ENCODE measurements around the gene ALDH3B2.
"Not testable (repeated sequence)": the region's sequence is repeated elsewhere in the genome, so short reads cannot be mapped to it uniquely, and the experiment has no call there.

ALDH3B2 gene

DNA sequence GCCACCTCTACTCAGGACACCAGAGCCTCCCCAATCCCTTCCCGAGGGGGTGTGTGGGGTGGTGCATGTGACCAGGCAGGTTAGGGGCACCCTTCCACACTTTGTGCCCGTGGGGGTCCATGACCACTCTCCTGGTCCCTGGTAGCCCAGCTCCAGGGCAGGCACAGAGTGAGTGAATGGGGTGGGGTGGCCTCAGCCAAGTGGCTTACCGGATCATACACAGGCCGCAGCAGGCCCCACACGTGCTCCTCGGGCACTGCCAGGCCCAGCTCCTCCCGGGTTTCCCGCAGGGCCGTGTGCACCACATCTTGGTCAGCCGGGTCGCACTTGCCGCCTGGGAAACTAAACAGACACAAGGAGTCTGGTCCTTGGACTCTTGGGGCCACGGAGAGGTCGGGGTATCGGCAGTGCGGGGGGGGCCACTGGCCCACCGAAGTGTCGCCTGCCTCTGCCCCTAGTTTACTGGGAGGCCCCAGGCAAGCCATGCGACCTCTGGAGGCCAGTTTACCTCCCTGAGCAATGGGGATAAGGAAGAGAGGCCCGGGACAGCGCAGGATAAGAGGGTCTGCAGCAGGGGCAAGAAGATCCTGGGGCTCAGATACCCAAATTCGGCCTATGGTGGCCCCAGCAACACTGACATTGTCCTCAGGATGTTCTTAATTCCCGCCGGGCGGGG lies 45.6 kb downstream of the ALDH3B2 start:
- no peak for DNase-seq

DNA sequence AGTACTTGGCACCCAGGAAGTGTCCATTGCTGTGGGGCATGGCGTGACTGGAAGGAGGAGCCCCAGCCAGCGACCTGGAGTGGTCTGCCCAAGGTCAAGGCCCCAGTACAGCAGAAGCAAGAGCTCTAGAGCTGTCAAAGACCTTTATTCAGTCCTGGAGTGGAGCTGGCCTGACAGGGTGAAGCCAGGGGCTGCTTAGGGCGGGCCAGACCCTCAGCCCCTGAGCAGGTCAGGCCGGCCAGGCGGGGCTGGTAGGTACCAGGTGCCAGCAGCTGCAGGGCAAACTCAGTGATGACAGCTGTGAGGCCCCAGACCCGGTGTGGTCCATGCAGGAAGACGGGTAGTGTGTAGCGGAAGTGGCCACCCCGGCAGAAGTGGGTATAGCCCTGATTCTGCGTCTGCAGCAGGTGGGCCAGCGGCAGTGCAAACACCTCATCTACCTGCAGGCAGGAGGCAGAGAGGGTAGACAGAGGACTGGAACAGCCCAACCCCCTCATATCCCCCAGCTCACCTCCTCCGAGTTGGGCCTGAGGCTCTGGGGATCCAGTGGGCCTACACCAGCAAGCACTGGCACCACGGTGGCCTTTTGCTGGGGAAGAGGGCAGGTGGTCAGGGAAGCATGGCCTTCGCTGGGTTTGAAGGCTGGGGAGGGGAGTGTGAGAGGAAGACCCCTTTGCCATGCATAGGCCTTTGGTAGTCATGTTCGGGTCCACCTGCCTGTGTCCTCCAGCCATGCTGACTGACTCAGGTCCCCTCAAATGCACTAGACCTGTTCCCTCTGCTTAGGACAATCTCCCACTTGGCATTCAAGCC lies 46.4 kb downstream of the ALDH3B2 start:
- no peak for DNase-seq

DNA sequence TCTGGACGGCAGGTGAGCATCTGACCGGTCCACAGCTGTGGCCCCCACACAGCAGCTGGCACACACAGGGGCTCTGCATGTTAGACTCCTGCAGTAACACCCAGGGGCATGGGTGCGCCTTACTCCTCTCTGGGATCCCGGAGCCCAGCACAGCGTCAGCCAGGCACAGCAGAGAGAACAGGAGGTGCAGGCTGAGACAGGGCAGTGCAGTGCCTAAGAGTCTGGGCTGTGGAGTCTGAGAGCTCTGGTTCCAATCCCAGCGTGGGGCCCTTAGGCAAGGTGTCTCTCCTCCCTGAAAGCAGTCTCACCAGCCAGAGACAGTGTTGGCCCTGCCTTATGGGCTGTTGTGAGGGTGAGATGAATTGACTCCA lies 47.0 kb downstream of the ALDH3B2 start:
- no peak for DNase-seq

DNA sequence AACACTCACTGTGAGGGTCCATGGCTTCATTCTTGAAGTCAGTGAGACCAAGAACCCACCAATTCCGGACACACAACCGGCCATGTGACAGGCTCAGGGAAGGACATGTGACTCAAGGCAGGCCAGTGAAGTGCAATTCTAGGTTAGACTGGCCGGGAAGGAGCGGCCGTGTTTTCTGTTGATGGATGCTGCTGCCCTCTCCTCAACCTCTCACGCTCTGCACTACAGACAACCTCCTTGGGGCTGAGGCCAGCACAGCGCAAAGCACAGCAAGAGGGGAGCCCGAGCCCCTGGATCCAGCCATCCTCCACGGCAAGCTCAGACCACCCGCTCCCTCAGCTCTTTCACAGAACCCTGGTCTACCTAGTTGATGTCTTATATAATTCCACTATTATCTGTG lies 47.5 kb downstream of the ALDH3B2 start:
- no peak for DNase-seq

DNA sequence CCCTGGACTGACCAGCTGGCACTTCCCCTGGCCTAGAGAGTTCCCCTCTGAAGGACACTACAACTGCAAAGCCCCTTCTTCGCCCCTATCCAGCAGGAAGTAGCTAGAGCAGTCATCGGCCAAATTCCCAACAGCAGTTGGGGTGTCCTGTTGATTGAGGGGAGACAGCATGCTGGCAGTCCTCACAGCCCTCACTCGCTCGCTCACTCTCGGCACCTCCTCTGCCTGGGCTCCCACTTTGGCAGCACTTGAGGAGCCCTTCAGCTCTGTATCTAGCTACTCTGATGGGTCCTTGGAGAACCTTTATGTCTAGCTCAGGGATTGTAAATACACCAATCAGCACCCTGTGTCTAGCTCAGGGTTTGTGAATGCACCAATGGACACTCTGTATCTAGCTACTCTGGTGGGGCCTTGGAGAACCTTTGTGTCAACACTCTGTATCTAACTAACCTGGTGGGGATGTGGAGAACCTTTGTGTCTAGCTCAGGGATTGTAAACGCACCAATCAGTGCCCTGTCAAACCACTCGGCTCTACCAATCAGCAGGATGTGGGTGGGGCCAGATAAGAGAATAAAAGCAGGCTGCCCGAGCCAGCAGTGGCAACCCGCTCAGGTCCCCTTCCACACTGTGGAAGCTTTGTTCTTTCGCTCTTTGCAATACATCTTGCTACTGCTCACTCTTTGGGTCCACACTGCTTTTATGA lies 48.1 kb downstream of the ALDH3B2 start:
- DNase-seq, result not testable (repeated sequence)

DNA sequence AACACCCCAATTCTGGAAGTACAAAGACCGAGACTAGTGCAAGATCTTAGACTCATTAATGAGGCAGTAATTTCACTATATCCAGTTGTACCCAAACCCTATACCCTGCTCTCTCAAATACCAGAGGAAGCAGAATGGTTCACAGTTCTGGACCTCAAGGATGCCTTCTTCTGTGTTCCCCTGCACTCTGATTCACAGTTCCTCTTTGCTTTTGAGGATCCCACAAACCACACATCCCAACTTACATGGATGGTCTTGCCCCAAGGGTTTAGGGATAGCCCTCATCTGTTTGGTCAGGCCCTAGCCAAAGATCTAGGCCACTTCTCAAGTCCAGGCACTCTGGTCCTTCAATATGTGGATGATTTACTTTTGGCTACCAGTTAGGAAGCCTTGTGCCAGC lies 50.6 kb downstream of the ALDH3B2 start:
- not testable (repeated sequence) for DNase-seq

DNA sequence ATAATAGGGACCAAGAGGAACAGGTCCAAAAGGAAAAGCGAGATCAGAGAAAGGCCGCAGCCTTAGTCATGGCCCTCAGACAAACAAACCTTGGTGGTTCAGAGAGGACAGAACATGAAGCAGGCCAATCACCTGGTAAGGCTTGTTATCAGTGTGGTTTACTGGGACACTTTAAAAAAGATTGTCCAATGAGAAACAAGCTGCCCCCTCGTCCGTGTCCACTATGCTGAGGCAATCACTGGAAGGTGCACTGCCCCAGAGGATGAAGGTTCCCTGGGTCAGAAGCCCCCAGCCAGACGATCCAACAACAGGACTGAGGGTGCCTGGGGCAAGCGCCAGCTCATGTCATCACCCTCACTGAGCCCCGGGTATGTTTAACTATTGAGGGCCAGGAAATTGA lies 51.5 kb downstream of the ALDH3B2 start:
- DNase-seq, result not testable (repeated sequence)

DNA sequence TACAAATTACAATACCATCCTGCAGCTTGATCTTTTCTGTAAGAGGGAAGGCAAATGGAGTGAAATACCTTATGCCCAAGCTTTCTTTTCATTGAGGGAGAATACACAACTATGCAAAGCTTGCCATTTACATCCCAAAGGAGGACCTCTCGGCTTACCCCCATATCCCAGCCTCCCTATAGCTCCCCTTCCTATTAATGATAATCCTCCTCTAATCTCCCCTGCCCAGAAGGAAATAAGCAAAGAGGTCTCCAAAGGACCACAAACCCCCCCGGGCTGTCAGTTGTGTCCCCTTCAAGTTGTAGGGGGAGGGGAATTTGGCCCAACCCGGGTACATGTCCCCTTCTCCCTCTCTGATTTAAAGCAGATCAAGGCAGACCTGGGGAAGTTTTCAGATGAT lies 52.5 kb downstream of the ALDH3B2 start:
- DNase-seq, result not testable (repeated sequence)

DNA sequence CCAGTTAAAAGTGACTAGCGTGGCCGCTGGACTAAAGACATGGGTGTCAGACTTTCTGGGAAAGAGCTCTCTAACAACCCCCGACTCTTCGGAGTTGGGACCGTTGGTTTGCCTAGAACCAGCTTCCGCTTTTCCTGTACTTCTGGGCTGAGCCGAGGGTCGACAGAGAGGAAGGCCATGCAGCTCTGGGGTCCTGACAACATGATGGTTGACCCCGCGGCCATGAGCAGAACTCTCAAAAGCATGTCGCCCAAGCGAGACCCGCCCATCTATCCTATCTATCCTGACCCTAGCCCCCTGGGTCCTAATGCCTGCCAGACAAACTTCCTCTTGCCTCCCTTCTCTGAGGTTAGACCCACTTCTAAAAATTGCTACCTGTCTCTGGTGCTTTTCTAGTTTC lies 53.8 kb downstream of the ALDH3B2 start:
- DNase-seq, result not testable (repeated sequence)

DNA sequence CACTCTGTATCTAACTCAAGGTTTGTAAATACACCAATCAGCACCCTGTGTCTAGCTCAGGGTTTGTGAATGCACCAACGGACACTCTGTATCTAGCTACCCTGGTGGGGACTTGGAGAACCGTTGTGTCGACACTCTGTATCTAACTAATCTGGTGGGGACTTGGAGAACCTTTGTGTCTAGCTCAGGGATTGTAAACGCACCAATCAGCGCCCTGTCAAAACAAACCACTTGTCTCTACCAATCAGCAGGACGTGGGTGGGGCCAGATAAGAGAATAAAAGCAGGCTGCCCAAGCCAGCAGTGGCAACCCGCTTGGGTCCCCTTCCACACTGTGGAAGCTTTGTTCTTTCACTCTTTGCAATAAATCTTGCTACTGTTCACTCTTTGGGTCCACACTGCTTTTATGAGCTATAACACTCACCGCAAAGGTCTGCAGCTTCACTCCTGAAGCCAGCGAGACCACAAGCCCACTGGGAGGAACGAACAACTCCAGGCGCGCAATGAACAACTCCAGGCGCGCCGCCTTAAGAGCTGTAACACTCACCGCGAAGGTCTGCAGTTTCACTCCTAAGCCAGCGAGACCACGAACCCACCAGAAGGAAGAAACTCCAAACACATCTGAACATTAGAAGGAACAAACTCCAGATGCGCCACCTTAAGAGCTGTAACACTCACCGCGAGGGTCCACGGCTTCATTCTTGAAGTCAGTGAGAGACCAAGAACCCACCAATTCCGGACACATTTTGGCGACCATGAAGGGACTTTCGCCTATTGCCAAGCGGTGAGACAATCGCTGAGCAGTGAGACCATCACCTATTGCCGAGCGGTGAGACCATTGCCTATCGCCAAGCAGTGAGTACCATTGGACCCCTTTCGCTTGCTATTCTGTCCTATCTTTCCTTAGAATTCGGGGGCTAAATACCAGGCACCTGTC lies 54.5 kb downstream of the ALDH3B2 start:
- DNase-seq, result not testable (repeated sequence)

DNA sequence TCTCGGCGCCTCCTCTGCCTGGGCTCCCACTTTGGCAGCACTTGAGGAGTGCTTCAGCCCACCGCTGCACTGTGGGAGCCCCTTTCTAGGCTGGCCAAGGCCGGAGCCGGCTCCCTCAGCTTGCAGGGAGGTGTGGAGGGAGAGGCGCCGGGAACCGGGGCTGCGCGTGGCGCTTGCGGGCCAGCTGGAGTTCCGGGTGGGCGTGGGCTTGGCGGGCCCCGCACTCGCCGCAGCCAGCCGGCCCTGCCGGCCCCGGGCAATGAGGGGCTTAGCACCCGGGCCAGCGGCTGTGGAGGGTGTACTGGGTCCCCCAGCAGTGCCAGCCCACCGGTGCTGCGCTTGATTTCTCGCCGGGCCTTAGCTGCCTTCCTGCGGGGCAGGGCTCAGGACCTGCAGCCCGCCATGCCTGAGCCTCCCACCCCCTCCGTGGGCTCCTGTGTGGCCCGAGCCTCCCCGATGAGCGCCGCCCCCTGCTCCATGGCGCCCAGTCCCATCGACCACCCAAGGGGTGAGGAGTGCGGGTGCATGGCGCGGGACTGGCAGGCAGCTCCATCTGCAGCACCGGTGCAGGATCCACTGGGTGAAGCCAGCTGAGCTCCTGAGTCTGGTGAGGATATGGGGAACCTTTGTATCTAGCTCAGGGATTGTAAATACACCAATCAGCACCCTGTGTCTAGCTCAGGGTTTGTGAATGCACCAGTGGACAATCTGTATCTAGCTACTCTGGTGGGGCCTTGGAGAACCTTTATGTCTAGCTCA lies 55.3 kb downstream of the ALDH3B2 start:
- DNase-seq, result not testable (repeated sequence)

DNA sequence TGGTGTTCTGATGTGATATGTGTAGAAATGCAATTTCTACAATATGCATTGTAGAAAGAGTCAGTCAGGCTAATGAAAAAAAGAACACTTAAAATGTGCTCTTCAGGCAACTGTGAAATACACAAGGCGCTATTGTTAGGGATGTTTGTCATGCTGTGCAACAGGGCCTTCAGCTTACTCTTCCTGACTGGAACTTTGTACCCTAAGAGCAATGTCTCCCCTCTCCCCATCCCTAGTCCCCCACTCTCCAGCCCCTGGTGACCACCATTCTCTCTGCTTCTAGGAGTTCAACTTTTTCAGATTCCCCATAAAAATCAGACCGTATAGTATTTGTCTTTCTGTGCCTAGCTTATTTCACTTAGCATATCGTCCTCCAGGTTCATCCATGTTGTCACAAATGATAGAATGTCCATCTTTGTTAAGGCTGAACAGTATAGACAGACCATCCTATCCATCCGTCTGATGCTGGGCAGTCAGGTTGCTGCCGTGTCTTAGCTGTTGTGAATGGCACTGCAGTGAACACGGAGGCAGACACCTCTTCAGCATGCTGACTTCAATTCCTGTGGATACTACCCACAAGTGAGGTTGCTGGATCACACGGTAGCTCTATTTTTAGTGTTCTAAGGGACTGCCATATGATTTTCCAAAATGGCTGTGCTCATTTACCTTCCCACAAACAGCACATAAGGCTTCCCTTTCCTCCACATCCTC lies 57.0 kb downstream of the ALDH3B2 start:
- DNase-seq, result no peak

DNA sequence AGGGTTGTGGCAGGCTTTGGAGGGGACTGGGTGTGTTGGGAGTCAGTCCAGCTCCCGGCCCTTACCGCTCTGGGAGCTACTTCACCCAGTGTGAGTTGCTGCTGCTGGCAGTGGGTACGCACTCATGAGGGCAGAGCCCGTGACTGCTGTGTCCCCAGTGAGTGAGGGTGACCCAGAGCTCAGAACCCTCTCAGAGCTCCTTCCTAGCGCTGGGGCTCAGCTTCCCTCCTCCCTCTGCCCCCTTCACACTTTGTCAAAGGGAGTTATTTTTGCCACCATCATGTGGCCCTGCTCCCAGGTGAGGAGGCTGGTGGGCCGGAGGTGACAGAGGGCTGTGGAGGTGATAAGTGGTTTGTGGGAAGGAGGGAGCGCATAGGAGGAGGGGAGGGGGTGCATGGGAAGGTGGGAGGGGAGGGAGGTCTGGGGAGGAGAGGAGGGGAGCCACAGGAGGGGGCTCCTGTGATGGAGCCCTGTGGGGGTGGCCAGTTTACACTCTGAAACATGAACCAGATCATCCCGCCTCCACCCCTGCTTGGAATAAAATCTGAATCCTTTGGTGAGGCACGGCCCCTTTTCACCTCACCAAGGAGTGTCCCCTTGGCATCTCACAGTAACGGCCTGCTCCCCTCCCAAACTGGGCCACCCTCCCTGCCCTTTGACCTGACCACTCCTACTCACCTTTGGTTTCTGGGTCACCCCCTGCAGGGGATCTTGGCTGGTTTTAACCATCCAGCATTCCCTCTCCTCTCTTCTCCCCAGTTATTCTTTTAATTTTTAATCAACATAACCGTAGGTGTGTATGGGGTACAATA lies 57.8 kb downstream of the ALDH3B2 start:
- DNase-seq, result no peak

DNA sequence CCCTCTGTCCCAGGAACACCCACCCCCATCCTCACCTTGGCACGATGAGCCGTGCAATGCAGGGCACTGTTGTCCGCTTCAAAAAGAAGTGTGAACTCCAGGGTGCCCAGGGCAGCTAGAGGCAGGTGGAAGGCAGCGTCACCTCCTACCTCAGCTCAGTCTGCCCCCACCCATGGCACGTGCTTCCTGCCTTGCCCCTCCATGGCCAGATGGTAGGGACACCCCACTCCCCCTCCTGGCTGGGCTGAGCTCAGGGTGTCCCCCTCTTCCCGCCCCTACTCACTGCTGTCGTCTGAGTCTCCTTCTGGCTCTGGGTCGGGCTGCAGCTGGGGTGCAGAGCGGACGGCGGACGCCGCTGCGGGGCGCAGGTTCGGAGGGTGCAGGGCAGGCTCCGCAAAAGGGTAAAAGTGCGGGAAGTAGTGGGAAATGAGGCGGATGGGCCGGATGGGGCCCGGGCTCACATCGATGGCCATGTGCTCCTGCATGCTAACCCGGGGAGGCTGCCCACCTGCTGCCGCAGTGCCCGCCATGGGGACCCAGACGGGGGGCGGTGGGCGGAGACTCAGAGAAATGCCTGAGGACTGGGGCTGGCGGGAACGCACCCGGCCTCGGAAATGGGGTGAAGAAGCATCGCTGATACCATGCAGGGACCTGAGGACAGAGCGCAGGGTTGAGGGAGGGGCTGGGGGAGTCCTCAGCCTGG lies 58.5 kb downstream of the ALDH3B2 start:
- DNase-seq, result peak; percentile 20 to 45

DNA sequence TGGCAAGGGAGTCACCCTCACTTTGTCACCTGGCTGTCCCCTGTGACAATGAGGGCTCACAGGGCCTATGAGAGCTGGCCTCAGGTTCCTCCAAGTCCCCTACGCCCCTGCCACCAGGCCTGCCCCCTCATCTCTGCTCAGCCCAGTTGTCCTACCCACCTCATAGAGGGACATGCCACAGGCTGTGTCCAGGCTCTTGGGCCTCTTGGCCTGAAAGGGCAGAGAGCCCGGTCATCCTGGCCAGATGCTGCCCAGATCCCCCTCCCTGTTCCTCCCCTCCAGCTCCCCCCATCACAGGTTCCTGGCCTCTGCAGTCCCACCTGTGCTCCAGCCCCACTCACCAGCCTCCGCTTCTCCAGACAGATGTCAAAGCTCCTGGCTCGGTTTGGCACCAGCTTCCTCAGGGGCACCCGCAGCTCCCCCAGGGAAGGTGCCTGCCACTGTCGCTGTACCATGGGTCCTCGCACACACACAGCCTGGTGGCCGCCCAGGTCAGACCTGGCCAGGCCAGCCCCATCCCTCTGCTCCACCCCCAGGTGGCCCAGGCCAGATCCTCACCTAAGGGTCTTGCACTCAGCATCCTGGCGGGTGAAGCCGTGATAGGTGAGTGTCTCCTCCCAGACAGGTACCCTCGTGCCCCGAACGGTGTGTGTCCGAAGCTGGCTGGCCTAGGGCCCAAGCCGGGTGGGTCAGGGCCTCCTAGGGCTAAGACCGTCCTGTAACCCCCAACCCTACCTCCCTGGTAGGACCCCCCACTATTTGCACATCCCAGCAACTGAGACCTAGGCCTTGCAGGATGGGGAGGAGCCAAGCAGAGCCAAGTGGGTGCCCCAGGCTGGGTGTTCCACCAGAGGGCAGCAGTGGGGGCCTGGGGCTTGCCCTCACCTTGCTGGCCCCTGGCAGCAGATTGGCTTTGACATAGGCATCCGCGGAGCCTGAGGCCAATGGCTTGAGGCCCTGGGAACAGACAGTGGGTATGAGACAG lies 59.4 kb downstream of the ALDH3B2 start:
- DNase-seq, result peak; percentile 55 to 62

DNA sequence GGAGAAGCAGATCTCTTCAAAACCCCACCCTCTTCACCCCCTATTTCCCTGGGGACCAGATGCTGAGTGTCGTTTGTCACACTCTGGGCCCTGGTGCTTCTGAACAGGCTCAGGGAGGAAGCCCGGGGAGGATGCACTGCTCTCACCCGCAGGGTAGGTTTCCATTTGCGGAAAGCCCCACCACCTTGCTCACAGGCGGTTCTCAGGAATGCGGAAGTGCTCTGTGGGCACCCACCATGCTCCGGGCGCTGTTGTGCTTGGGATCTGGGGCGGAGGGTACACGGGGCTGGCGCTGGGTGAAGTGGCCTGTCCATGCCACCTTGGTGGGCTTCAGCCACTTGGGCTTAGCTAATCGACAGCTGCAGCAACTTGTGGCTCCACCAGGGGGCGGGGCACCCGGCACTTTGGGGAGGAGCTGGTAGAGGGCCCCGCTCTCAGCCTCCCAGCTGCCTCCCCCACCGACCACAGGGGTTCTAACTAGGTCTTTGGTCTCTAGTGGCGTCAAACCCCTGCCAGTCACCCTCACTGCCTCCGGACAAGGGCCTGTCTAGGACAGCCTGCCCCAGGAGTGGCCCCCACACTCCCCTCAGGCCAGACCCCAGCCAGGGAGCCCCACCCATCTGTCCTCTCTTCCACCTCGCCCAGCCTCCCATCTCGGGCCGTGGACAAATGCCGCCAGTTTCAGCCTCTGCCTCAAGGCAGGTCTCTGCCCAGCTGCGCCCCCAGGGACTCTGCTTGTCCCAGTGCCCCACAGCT lies 60.3 kb downstream of the ALDH3B2 start:
- DNase-seq, result peak; percentile 90 to 92

DNA sequence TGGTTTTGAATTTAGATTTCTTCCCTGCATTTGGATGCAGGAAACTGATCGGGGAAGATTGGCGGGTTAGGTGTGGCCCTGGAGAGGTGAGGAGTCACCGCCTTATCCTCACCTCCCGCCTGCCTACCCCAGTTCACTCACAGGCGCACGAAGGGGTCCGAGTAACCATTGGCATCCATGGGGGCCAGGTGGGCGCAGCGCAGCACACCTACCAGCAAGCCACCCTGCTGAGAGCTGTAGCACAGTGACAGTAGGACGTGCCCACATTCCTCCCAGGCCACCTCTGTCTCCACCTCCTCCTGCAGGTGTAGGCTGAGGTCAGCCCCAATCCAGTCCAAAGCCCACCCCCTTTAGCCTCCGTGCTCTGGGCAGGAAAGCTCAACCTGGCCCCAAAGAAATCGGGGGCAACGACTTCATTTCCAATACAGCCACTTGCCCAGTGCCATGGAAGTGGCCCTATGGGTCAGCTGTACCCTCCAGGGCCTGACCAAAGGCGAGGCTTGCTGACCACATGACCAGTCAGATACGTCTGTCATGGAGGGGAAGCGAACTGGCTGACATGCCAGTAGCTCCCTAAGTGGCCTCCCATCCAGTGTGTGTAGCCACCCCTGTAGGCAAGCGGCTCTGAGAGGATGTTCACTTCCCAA lies 61.0 kb downstream of the ALDH3B2 start:
- no peak for DNase-seq

Data from CD4-positive, alpha-beta T cell treated with Interferon alpha-2 for 1 hour (primary cell).